Measurements from ENCODE around the gene STIP1.

Gene STIP1

DNA sequence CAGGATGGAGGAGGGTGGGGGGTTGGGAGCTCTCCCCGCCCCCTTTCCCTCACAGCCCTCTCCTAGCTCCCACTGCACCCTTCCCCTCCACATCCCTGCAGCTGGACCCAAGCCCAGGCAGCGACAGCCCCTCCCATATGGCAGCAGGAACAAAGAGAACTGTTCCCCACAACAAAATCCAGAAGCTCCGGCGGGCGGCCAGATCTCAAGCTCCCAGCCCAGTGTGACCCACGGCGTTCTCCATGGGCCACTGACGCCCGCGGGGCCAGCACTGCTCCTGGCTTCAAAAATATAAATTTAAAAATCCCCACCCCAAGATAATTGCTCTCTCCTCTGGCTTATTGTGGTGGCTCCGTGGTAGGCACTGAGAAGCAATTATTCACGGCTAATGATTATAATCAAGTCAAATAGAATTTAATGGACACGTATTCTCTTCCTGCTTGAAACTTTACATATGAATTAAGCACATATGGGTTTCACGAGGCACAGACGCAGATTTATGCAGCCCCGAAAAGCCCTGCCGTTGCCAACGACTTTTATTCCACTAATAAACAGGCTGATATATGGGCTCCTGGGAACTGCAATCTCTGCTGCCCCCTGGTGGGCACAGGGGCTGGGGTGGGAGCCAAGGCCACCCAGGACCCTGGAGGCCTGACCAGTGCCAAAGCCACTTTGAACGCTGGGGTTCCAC lies 37.6 kb upstream of the STIP1 start:
- peak; percentile 61 to 86 for DNase-seq
- Histone ChIP-seq H2AFZ (ENCODE audit: insufficient read depth, low read length, poor library complexity) (no peak overlapping the region), H3K36me3 (ENCODE audit: control insufficient read depth in 1 of 2, insufficient read depth in 2 of 2, low read length in 2 of 2) (no peaks in the 10 kb centered on the region), H3K9ac (ENCODE audit: low read length) (no peak overlapping the region), H3K14ac (ENCODE audit: low read length) (no peak overlapping the region), H3K27me3 (ENCODE audit: insufficient read depth, low read length) (no peaks in the 10 kb centered on the region), H3K27ac (ENCODE audit: low read depth, low read length) (no peak overlapping the region), H3K79me1 (ENCODE audit: low read length) (no peaks in the 10 kb centered on the region), H3K4ac (ENCODE audit: low read depth, low read length) (no peak overlapping the region), H3K23ac (ENCODE audit: low read length) (no peak overlapping the region), H4K91ac (ENCODE audit: low read depth, low read length) (no peak overlapping the region), H4K12ac (ENCODE audit: low read depth, low read length) (no peak overlapping the region), H3K79me2 (ENCODE audit: control insufficient read depth, insufficient read depth, low read length, poor library complexity) (no peaks in the 10 kb centered on the region), H2BK120ac (ENCODE audit: insufficient read depth, low read length, poor library complexity) (no peak overlapping the region), H2AK5ac (ENCODE audit: low read length) (no peak overlapping the region), H3K4me1 (ENCODE audit: control insufficient read depth in 1 of 2, insufficient read depth in 2 of 2, low read length in 2 of 2) (peaks cover 0 to 3% of the 10 kb centered on the region in 2 experiments), H3K4me3 (ENCODE audit: low read depth, low read length) (no peak overlapping the region), H3K9me3 (ENCODE audit: insufficient read depth, low read depth, low read length) (no peaks in the 10 kb centered on the region), H4K8ac (ENCODE audit: low read depth, low read length) (no peak overlapping the region), H3K18ac (ENCODE audit: low read length) (no peak overlapping the region), H3K4me2 (ENCODE audit: low read length) (no peak overlapping the region), H2BK5ac (ENCODE audit: low read depth, low read length, poor library complexity) (no peak overlapping the region), H2BK12ac (ENCODE audit: low read length) (no peak overlapping the region)
- no CpG with 5 or more reads among the region's 19 CpGs for WGBS (ENCODE audit: extremely low coverage, insufficient coverage, insufficient read length)

DNA sequence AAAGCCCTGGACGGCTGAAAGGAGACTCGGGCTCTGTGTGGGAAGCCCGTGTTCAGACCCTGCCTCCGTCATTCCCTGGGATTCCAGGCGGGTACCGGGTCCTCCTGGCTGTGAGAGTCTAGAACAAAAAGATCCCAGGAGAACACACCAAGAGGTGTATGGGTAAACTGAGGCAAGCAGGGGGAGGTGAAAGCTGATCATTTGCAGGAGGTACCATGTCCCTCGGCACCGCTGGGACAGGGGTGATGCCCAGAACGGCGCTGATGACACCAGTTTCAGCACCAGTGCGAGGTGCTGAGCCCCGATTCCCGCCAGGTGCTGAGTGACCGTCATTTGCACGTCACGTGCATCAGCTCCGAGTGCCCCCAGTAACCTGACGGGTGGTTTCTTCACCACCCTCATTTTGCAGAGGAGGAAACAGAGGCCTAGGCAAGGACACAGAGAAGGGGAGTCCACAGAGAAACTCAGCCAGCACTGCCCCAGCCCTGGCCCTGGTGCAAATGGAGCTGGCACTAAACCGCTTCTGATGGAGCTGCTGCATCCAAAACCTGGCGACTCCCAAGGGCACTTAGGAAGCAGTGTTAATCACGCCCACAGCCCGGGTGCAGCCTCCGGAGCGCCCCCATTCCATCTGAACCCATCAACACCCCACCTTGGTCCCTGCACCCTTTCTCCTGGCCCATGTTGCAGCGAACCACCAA lies 36.9 kb upstream of the STIP1 start:
- H3K23ac ChIP-seq (ENCODE audit: low read length): no peak overlapping the region
- no peak overlapping the region for H3K18ac ChIP-seq (ENCODE audit: low read length)
- no peaks in the 10 kb centered on the region for H3K27me3 ChIP-seq (ENCODE audit: insufficient read depth, low read length)
- DNase-seq: no peak
- H3K4me1 ChIP-seq (ENCODE audit: control insufficient read depth in 1 of 2, insufficient read depth in 2 of 2, low read length in 2 of 2): peaks cover 0 to 3% of the 10 kb centered on the region in 2 experiments
- no peak overlapping the region for H2AK5ac ChIP-seq (ENCODE audit: low read length)
- no peak overlapping the region for H3K4me3 ChIP-seq (ENCODE audit: low read depth, low read length)
- whole genome bisulfite sequencing (ENCODE audit: extremely low coverage, insufficient coverage, insufficient read length): no CpG with 5 or more reads among the region's 25 CpGs
- H4K8ac ChIP-seq (ENCODE audit: low read depth, low read length): no peak overlapping the region
- no peak overlapping the region for H3K4ac ChIP-seq (ENCODE audit: low read depth, low read length)
- H3K79me1 ChIP-seq (ENCODE audit: low read length): no peaks in the 10 kb centered on the region
- no peak overlapping the region for H4K12ac ChIP-seq (ENCODE audit: low read depth, low read length)
- no peaks in the 10 kb centered on the region for H3K36me3 ChIP-seq (ENCODE audit: control insufficient read depth in 1 of 2, insufficient read depth in 2 of 2, low read length in 2 of 2)
- no peak overlapping the region for H3K4me2 ChIP-seq (ENCODE audit: low read length)
- no peaks in the 10 kb centered on the region for H3K9me3 ChIP-seq (ENCODE audit: insufficient read depth, low read depth, low read length)
- H3K14ac ChIP-seq (ENCODE audit: low read length): no peak overlapping the region
- no peak overlapping the region for H2BK5ac ChIP-seq (ENCODE audit: low read depth, low read length, poor library complexity)
- no peak overlapping the region for H4K91ac ChIP-seq (ENCODE audit: low read depth, low read length)
- no peak overlapping the region for H3K27ac ChIP-seq (ENCODE audit: low read depth, low read length)
- H2BK12ac ChIP-seq (ENCODE audit: low read length): no peak overlapping the region
- no peak overlapping the region for H3K9ac ChIP-seq (ENCODE audit: low read length)
- no peak overlapping the region for H2AFZ ChIP-seq (ENCODE audit: insufficient read depth, low read length, poor library complexity)
- no peak overlapping the region for H2BK120ac ChIP-seq (ENCODE audit: insufficient read depth, low read length, poor library complexity)
- no peaks in the 10 kb centered on the region for H3K79me2 ChIP-seq (ENCODE audit: control insufficient read depth, insufficient read depth, low read length, poor library complexity)

DNA sequence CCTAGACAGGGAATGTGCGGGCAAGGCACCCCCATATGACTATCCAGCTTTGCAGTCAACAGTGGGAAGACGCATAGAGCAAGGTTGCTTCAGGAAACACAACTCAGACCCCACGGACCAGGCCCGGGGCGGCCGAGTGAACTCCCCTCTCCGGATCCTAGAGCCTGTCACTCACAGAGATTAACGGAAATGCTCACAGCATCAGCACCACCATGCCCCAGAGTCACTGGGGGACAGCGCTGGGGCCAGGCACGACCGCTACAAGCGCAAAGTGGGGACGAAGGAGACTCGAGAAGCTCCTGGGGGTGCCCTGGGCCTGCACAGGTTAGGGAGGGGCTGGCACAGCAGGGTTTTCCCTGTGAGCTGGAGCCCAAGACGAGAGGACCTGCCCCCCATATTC lies 35.9 kb upstream of the STIP1 start:
- no peak overlapping the region for H3K4ac ChIP-seq (ENCODE audit: low read depth, low read length)
- no peak overlapping the region for H3K23ac ChIP-seq (ENCODE audit: low read length)
- no peak overlapping the region for H4K12ac ChIP-seq (ENCODE audit: low read depth, low read length)
- H3K27me3 ChIP-seq (ENCODE audit: insufficient read depth, low read length): no peaks in the 10 kb centered on the region
- no peak overlapping the region for H3K4me2 ChIP-seq (ENCODE audit: low read length)
- H3K79me1 ChIP-seq (ENCODE audit: low read length): no peaks in the 10 kb centered on the region
- H3K27ac ChIP-seq (ENCODE audit: low read depth, low read length): no peak overlapping the region
- no peak overlapping the region for H3K14ac ChIP-seq (ENCODE audit: low read length)
- H4K91ac ChIP-seq (ENCODE audit: low read depth, low read length): no peak overlapping the region
- H3K4me1 ChIP-seq (ENCODE audit: control insufficient read depth in 1 of 2, insufficient read depth in 2 of 2, low read length in 2 of 2): peaks cover 0 to 3% of the 10 kb centered on the region in 2 experiments
- H3K79me2 ChIP-seq (ENCODE audit: control insufficient read depth, insufficient read depth, low read length, poor library complexity): no peaks in the 10 kb centered on the region
- no peak overlapping the region for H3K18ac ChIP-seq (ENCODE audit: low read length)
- H4K8ac ChIP-seq (ENCODE audit: low read depth, low read length): no peak overlapping the region
- no peak overlapping the region for H2BK120ac ChIP-seq (ENCODE audit: insufficient read depth, low read length, poor library complexity)
- no peak overlapping the region for H3K4me3 ChIP-seq (ENCODE audit: low read depth, low read length)
- no peaks in the 10 kb centered on the region for H3K9me3 ChIP-seq (ENCODE audit: insufficient read depth, low read depth, low read length)
- H2BK5ac ChIP-seq (ENCODE audit: low read depth, low read length, poor library complexity): no peak overlapping the region
- H3K36me3 ChIP-seq (ENCODE audit: control insufficient read depth in 1 of 2, insufficient read depth in 2 of 2, low read length in 2 of 2): no peaks in the 10 kb centered on the region
- no peak for DNase-seq
- H2AFZ ChIP-seq (ENCODE audit: insufficient read depth, low read length, poor library complexity): no peak overlapping the region
- H2AK5ac ChIP-seq (ENCODE audit: low read length): no peak overlapping the region
- no CpG with 5 or more reads among the region's 15 CpGs for WGBS (ENCODE audit: extremely low coverage, insufficient coverage, insufficient read length)
- no peak overlapping the region for H3K9ac ChIP-seq (ENCODE audit: low read length)
- H2BK12ac ChIP-seq (ENCODE audit: low read length): no peak overlapping the region

DNA sequence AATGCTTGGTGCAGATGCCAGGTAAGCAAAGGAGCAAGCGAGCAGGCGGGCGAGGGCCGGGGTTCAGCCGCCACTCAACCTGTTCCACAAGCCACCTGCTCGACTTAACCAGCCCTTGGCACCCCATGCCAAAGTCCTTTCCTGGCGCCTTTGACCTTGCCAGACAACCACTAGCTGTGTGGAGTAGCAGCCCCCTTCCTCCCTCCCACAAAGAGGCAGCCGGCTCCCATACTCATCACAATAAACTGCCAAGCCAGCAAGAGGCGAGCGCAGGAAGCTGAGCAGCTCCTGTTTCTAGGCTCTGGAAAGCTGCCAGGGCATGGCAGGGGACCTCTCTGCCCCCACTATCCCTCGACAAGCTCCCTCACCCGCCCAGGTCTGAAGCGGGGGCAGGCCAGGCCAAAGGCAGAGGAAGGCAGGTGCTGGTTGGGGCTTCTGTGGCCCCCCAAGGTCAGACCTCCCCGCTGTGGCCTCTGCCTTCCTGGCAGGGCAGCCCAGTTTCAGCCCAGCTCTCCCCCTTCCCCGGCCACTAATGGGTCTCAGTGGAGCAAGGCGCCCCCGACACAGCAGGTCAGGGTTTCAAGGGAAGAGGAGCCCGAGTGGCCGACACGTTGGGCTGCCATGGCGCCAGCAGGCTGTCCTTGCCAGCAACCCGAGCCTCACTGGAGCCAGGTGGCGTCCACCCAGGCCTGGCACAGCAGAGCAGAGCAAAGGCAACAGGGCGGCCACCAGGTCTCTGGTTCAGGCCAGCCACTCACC lies 35.3 kb upstream of the STIP1 start:
- no peak overlapping the region for H3K9ac ChIP-seq (ENCODE audit: low read length)
- no peak overlapping the region for H4K12ac ChIP-seq (ENCODE audit: low read depth, low read length)
- H3K18ac ChIP-seq (ENCODE audit: low read length): no peak overlapping the region
- no peak overlapping the region for H4K91ac ChIP-seq (ENCODE audit: low read depth, low read length)
- no CpG with 5 or more reads among the region's 24 CpGs for WGBS (ENCODE audit: extremely low coverage, insufficient coverage, insufficient read length)
- H3K27ac ChIP-seq (ENCODE audit: low read depth, low read length): no peak overlapping the region
- no peaks in the 10 kb centered on the region for H3K9me3 ChIP-seq (ENCODE audit: insufficient read depth, low read depth, low read length)
- H3K79me1 ChIP-seq (ENCODE audit: low read length): no peaks in the 10 kb centered on the region
- H2BK5ac ChIP-seq (ENCODE audit: low read depth, low read length, poor library complexity): no peak overlapping the region
- H3K14ac ChIP-seq (ENCODE audit: low read length): no peak overlapping the region
- no peaks in the 10 kb centered on the region for H3K36me3 ChIP-seq (ENCODE audit: control insufficient read depth in 1 of 2, insufficient read depth in 2 of 2, low read length in 2 of 2)
- H3K4me2 ChIP-seq (ENCODE audit: low read length): no peak overlapping the region
- H3K4me3 ChIP-seq (ENCODE audit: low read depth, low read length): no peak overlapping the region
- H3K4me1 ChIP-seq (ENCODE audit: control insufficient read depth in 1 of 2, insufficient read depth in 2 of 2, low read length in 2 of 2): peaks cover 0 to 3% of the 10 kb centered on the region in 2 experiments
- H2BK12ac ChIP-seq (ENCODE audit: low read length): no peak overlapping the region
- H3K4ac ChIP-seq (ENCODE audit: low read depth, low read length): no peak overlapping the region
- no peak for DNase-seq
- no peak overlapping the region for H4K8ac ChIP-seq (ENCODE audit: low read depth, low read length)
- H2BK120ac ChIP-seq (ENCODE audit: insufficient read depth, low read length, poor library complexity): no peak overlapping the region
- no peak overlapping the region for H3K23ac ChIP-seq (ENCODE audit: low read length)
- no peak overlapping the region for H2AFZ ChIP-seq (ENCODE audit: insufficient read depth, low read length, poor library complexity)
- no peak overlapping the region for H2AK5ac ChIP-seq (ENCODE audit: low read length)
- H3K27me3 ChIP-seq (ENCODE audit: insufficient read depth, low read length): no peaks in the 10 kb centered on the region
- no peaks in the 10 kb centered on the region for H3K79me2 ChIP-seq (ENCODE audit: control insufficient read depth, insufficient read depth, low read length, poor library complexity)
